Keratinocyte (primary cell): ENCODE measurements around the gene MESD.

Experiments
- CTCF ChIP-seq, 3 experiments: IDR thresholded peaks in 1 of 3; conservative IDR thresholded peaks in 1 of 3; optimal IDR thresholded peaks in 1 of 3; 2 replicates in 2 of 3; 3 replicates in 1 of 3; pipeline versions ENCODE3 to v1.5.1; 2011; ENCODE audit warnings: low read length in 3 of 3, mild to moderate bottlenecking in 3 of 3, moderate library complexity in 2 of 3, control low read depth in 1 of 3, inconsistent platforms in 1 of 3; ENCODE audit not compliant: insufficient read depth in 2 of 3; ENCODE audit errors: extremely low read depth in 1 of 3
- EZH2 ChIP-seq: IDR thresholded peaks from one replicate; pipeline ENCODE4 v1.6.1; 2012; ENCODE audit warnings: inconsistent platforms, mild to moderate bottlenecking, low read length, moderate library complexity

GRCh38 chr15:80967451-80967850, 22.2 kb downstream of the MESD start:
- TF ChIP-seq CTCF (optimal IDR thresholded peaks at IDR 0.05 in 1 of 3, IDR thresholded peaks at IDR 0.05 in 1 of 3, conservative IDR thresholded peaks at IDR 0.05 in 1 of 3; ENCODE audit: extremely low read depth in 1 of 3, insufficient read depth in 2 of 3, low read length in 3 of 3) (no peak), EZH2 (no peak)
